CD14-positive monocyte (primary cell): Measurements from ENCODE around the gene LPCAT3. TPM values are rescaled to one million over a fixed set of nuclear protein-coding genes. Genes with fewer than 3 reads are reported as not detected.

Experiments
- DNase-seq, 3 donors: peaks; one replicate each; pipeline ENCODE4 v3.0.0-alpha.2; 2011 to 2022
- H2AFZ ChIP-seq: 2 replicates; pipeline ENCODE4 v1.6.0; 2012; ENCODE audit warnings: mild to moderate bottlenecking, low read depth, low read length, inconsistent platforms; ENCODE audit not compliant: insufficient read depth, poor library complexity, severe bottlenecking
- H3K27ac ChIP-seq, 2 donors: 1 replicate in 1 of 2; 2 replicates in 1 of 2; pipeline ENCODE4 v1.5.1; 2012 to 2013; ENCODE audit warnings: low read length in 2 of 2, control low read depth in 1 of 2, inconsistent platforms in 1 of 2, low read depth in 1 of 2, mild to moderate bottlenecking in 1 of 2
- H3K27me3 ChIP-seq, 2 donors: one replicate each; pipeline versions ENCODE4 v1.6.0 to v1.6.1; 2011 to 2013; ENCODE audit warnings: low read length in 2 of 2; ENCODE audit not compliant: control insufficient read depth in 2 of 2, insufficient read depth in 2 of 2
- H3K36me3 ChIP-seq, 2 donors: replicated peaks in 1 of 2; 1 replicate in 1 of 2; 2 replicates in 1 of 2; pipeline versions ENCODE4 v1.5.1 to v1.6.1; 2012 to 2013; ENCODE audit warnings: low read length in 2 of 2, control low read depth in 1 of 2, inconsistent platforms in 1 of 2, mild to moderate bottlenecking in 1 of 2; ENCODE audit not compliant: insufficient read depth in 2 of 2, control insufficient read depth in 1 of 2
- H3K4me1 ChIP-seq, 2 donors: 1 replicate in 1 of 2; 2 replicates in 1 of 2; pipeline versions ENCODE4 v1.5.1 to v1.6.1; 2012 to 2013; ENCODE audit warnings: low read length in 2 of 2, control low read depth in 1 of 2, inconsistent platforms in 1 of 2, mild to moderate bottlenecking in 1 of 2, moderate library complexity in 1 of 2; ENCODE audit not compliant: insufficient read depth in 2 of 2, control insufficient read depth in 1 of 2
- H3K4me2 ChIP-seq: replicated peaks from 2 replicates; pipeline ENCODE3; 2012; ENCODE audit warnings: low read length, moderate library complexity, mild to moderate bottlenecking; ENCODE audit not compliant: poor library complexity, severe bottlenecking; ENCODE audit errors: extremely low read depth
- H3K4me3 ChIP-seq, 3 experiments: fragments of 200-600 bp in 1 of 3; sonication (generic) in 1 of 3; replicated peaks in 1 of 3; 1 replicate in 2 of 3; 2 replicates in 1 of 3; pipeline ENCODE4 v1.5.1; 2011 to 2013; ENCODE audit warnings: low read length in 3 of 3, mild to moderate bottlenecking in 3 of 3, control low read depth in 2 of 3, low read depth in 2 of 3, inconsistent platforms in 1 of 3, moderate library complexity in 1 of 3
- H3K79me2 ChIP-seq: 2 replicates; pipeline ENCODE4 v1.6.0; 2012; ENCODE audit warnings: mild to moderate bottlenecking, control low read depth, inconsistent platforms, low read length, moderate library complexity; ENCODE audit not compliant: insufficient read depth
- H3K9ac ChIP-seq: 2 replicates; pipeline ENCODE4 v1.6.0; 2017; ENCODE audit warnings: low read length, mild to moderate bottlenecking; ENCODE audit not compliant: insufficient read depth, poor library complexity, severe bottlenecking
- H3K9me3 ChIP-seq, 2 donors: replicated peaks in 1 of 2; 1 replicate in 1 of 2; 2 replicates in 1 of 2; pipeline versions ENCODE4 v1.5.1 to v1.6.1; 2012 to 2013; ENCODE audit warnings: low read length in 2 of 2, control low read depth in 1 of 2; ENCODE audit not compliant: control insufficient read depth in 1 of 2, insufficient read depth in 1 of 2
- H4K20me1 ChIP-seq: 2 replicates; pipeline ENCODE4 v1.6.0; 2012; ENCODE audit warnings: mild to moderate bottlenecking, low read length, control low read depth, moderate library complexity; ENCODE audit not compliant: insufficient read depth
- H3K27ac Mint-ChIP-seq, 7 donors: one replicate each; pipeline ENCODE4 v1.8.0; 2020; ENCODE audit warnings: mild to moderate bottlenecking in 7 of 7, mixed read lengths in 7 of 7, moderate library complexity in 6 of 7, inconsistent platforms in 2 of 7
- H3K27me3 Mint-ChIP-seq, 3 donors: one replicate each; pipeline ENCODE4 v1.8.0; 2021 to 2022; ENCODE audit warnings: low read depth in 3 of 3, mild to moderate bottlenecking in 3 of 3, mixed read lengths in 3 of 3, moderate library complexity in 3 of 3, inconsistent platforms in 1 of 3
- H3K36me3 Mint-ChIP-seq, 2 donors: one replicate each; pipeline ENCODE4 v1.8.0; 2020; ENCODE audit warnings: mixed read lengths in 2 of 2, inconsistent platforms in 1 of 2, mild to moderate bottlenecking in 1 of 2
- H3K4me1 Mint-ChIP-seq: one replicate; pipeline ENCODE4 v1.8.0; 2020; ENCODE audit warnings: mild to moderate bottlenecking, mixed read lengths
- H3K4me3 Mint-ChIP-seq, 2 donors: one replicate each; pipeline ENCODE4 v1.8.0; 2020; ENCODE audit warnings: mild to moderate bottlenecking in 2 of 2, mixed read lengths in 2 of 2, moderate library complexity in 1 of 2
- H3K9me3 Mint-ChIP-seq, 7 donors: one replicate each; pipeline ENCODE4 v1.8.0; 2020 to 2022; ENCODE audit warnings: mixed read lengths in 7 of 7, mild to moderate bottlenecking in 6 of 7, moderate library complexity in 6 of 7, inconsistent platforms in 2 of 7
- CTCF ChIP-seq: fragments of 200-600 bp; IDR thresholded peaks from one replicate; pipeline ENCODE4 v1.8.0; 2022; ENCODE audit warnings: antibody characterized with exemption, mild to moderate bottlenecking
- WGBS: methylation state at CpG from one replicate; pipeline ENCODE4 v1.1.5; 2013; ENCODE audit warnings: missing lambda C conversion rate; ENCODE audit not compliant: insufficient coverage; 5-methylcytosine and 5-hydroxymethylcytosine counted together
- intact Hi-C, 2 donors: fragments of 100-400 bp; cut with micrococcal nuclease; formaldehyde crosslinking; loops; one replicate each; pipeline versions ENCODE4 v1.15.0 to v1.15.1; 2023
- polyA plus RNA-seq, 3 donors: library from polyadenylated mRNA; depleted of rRNA in 1 of 3; unstranded in 2 of 3; stranded (reverse) in 1 of 3; fragments of 300-500 nt in 2 of 3; fragments of >200 nt in 1 of 3; fragmentation: Illumina TruSeq in 2 of 3; gene quantifications; 1 replicate in 2 of 3; 2 replicates in 1 of 3; pipeline ENCODE4 v1.2.3, GENCODE V29; 2012 to 2021

The LPCAT3 gene
- polyA plus RNA-seq, 3 donors: 50.9 to 62.7 (median 54.1) TPM

GRCh38 chr12:7032990-7033389 lies 14.7 kb upstream of the LPCAT3 start:
- H3K4me1 Mint-ChIP-seq: no peaks in the 10 kb centered on the region

GRCh38 chr12:7031306-7031705 lies 13.0 kb upstream of the LPCAT3 start:
- H3K27ac ChIP-seq: no peak overlapping the region
- peaks cover 0 to 3% (median 0%) of the 10 kb centered on the region in 7 donors for H3K9me3 Mint-ChIP-seq
- intact Hi-C loops: no loop called here
- no peak overlapping the region for H3K27ac Mint-ChIP-seq
- H3K27me3 Mint-ChIP-seq: peaks cover 2 to 5% (median 5%) of the 10 kb centered on the region in 3 donors
- H3K4me1 Mint-ChIP-seq: no peaks in the 10 kb centered on the region
- H3K4me3 ChIP-seq: no peak overlapping the region
- no peaks in the 10 kb centered on the region for H3K79me2 ChIP-seq
- H4K20me1 ChIP-seq: no peaks in the 10 kb centered on the region
- H3K36me3 ChIP-seq: no peaks in the 10 kb centered on the region
- no peak overlapping the region for H2AFZ ChIP-seq
- no peak overlapping the region for H3K4me3 Mint-ChIP-seq
- TF ChIP-seq CTCF: no peak
- 88% methylated on average over 6 of the region's 6 CpGs for WGBS
- H3K4me1 ChIP-seq: no peaks in the 10 kb centered on the region
- H3K4me2 ChIP-seq: no peak overlapping the region
- no peak overlapping the region for H3K9ac ChIP-seq
- H3K9me3 ChIP-seq: no peaks in the 10 kb centered on the region
- H3K27me3 ChIP-seq: no peaks in the 10 kb centered on the region
- DNase-seq: no peak
- no peaks in the 10 kb centered on the region for H3K36me3 Mint-ChIP-seq

More at GRCh38 chr12:7032990-7033389, 14.7 kb upstream of the LPCAT3 start:
- Histone ChIP-seq H3K27me3 (no peaks in the 10 kb centered on the region), H3K4me3 (no peak overlapping the region), H3K4me2 (no peak overlapping the region), H3K79me2 (no peaks in the 10 kb centered on the region), H3K27ac (no peak overlapping the region), H3K4me1 (no peaks in the 10 kb centered on the region), H2AFZ (no peak overlapping the region), H3K9me3 (no peaks in the 10 kb centered on the region), H4K20me1 (no peaks in the 10 kb centered on the region), H3K9ac (no peak overlapping the region), H3K36me3 (no peaks in the 10 kb centered on the region)
- Mint-ChIP-seq H3K36me3 (no peaks in the 10 kb centered on the region), H3K27ac (no peak overlapping the region), H3K9me3 (peaks cover 0 to 3% (median 0%) of the 10 kb centered on the region in 7 donors), H3K27me3 (peaks cover 2 to 5% (median 4%) of the 10 kb centered on the region in 3 donors), H3K4me3 (no peak overlapping the region)
- 90% methylated on average over 2 of the region's 2 CpGs for WGBS
- DNase-seq: no peak
- intact Hi-C loops: no loop called here
- TF ChIP-seq CTCF: no peak
